MCF 10A (cell line): Measurements from ENCODE around the gene PSMG3. TPM values are rescaled to one million over a fixed set of nuclear protein-coding genes. Genes with fewer than 3 reads are reported as not detected.
"Not testable (repeated sequence)": the region's sequence is repeated elsewhere in the genome, so short reads cannot be mapped to it uniquely, and the experiment has no call there.

Source experiments
- BruUV-seq: library from RNA; stranded (reverse); fragments of 400-500 nt; replicated peaks from 2 replicates; lab custom pipeline; 2021; lab: Mats Ljungman, UMichigan
- CTCF ChIA-PET: fragments of 300-600 bp; sonication (Branson Sonifier 250); formaldehyde crosslinking; extraction: SDS; loops from one replicate; lab custom pipeline; 2021; ENCODE audit warnings: antibody characterized with exemption, inconsistent platforms; lab: Yijun Ruan, JAX
- POLR2A ChIA-PET: fragments of 300-600, 350-650 bp; sonication (Branson Sonifier 250); formaldehyde crosslinking; extraction: SDS; loops from one replicate; lab custom pipeline; 2020; ENCODE audit warnings: antibody characterized with exemption, inconsistent platforms; lab: Yijun Ruan, JAX
- DNase-seq: peaks from one replicate; pipeline ENCODE4 v3.0.0-alpha.2; 2018; ENCODE audit not compliant: unreplicated experiment
- H3K27ac Mint-ChIP-seq: one replicate; pipeline ENCODE4 v1.8.0; 2022; ENCODE audit warnings: mild to moderate bottlenecking, low read depth, mixed read lengths; ENCODE audit not compliant: unreplicated experiment
- H3K27me3 Mint-ChIP-seq: one replicate; pipeline ENCODE4 v1.8.0; 2022; ENCODE audit warnings: mixed read lengths; ENCODE audit not compliant: insufficient read depth, unreplicated experiment
- H3K36me3 Mint-ChIP-seq: one replicate; pipeline ENCODE4 v1.8.0; 2022; ENCODE audit warnings: mild to moderate bottlenecking, moderate library complexity, mixed read lengths; ENCODE audit not compliant: insufficient read depth, unreplicated experiment
- H3K4me1 Mint-ChIP-seq: one replicate; pipeline ENCODE4 v1.8.0; 2022; ENCODE audit warnings: mixed read lengths; ENCODE audit not compliant: insufficient read depth, unreplicated experiment
- H3K4me3 Mint-ChIP-seq: one replicate; pipeline ENCODE4 v1.8.0; 2022; ENCODE audit warnings: mild to moderate bottlenecking, moderate library complexity, mixed read lengths; ENCODE audit not compliant: unreplicated experiment
- H3K9me3 Mint-ChIP-seq: one replicate; pipeline ENCODE4 v1.8.0; 2022; ENCODE audit warnings: mixed read lengths; ENCODE audit not compliant: unreplicated experiment
- intact Hi-C: fragments of 100-400 bp; cut with micrococcal nuclease; formaldehyde crosslinking; loops from 2 replicates; pipeline ENCODE4 v1.14.1; 2022
- total RNA-seq: library from RNA; stranded (reverse); gene quantifications from 2 replicates; pipeline ENCODE4 v1.2.3, GENCODE V29; 2022
- TF ChIP-seq, protein P1 (sequence below): fragments of 200-600 bp; IDR thresholded peaks from one replicate; pipeline ENCODE4 v1.8.0; 2022; ENCODE audit warnings: antibody characterized with exemption, mild to moderate bottlenecking; ENCODE audit not compliant: unreplicated experiment

The PSMG3 gene
- total RNA-seq, 1 experiment from 2014 or later, result 42.1 TPM

GRCh38 chr7:1585142-1585981 lies 15.5 kb upstream of the PSMG3 start:
- TF ChIP-seq, protein P1, sequence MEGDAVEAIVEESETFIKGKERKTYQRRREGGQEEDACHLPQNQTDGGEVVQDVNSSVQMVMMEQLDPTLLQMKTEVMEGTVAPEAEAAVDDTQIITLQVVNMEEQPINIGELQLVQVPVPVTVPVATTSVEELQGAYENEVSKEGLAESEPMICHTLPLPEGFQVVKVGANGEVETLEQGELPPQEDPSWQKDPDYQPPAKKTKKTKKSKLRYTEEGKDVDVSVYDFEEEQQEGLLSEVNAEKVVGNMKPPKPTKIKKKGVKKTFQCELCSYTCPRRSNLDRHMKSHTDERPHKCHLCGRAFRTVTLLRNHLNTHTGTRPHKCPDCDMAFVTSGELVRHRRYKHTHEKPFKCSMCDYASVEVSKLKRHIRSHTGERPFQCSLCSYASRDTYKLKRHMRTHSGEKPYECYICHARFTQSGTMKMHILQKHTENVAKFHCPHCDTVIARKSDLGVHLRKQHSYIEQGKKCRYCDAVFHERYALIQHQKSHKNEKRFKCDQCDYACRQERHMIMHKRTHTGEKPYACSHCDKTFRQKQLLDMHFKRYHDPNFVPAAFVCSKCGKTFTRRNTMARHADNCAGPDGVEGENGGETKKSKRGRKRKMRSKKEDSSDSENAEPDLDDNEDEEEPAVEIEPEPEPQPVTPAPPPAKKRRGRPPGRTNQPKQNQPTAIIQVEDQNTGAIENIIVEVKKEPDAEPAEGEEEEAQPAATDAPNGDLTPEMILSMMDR, result no peak
- POLR2A ChIA-PET, result no interaction called here
- H3K36me3 Mint-ChIP-seq, result no peaks in the 10 kb centered on the region
- CTCF ChIA-PET, result interaction anchor here (0.6 kb wide), 1 partner anchor 610 kb away, joined by 4 read pairs; no protein-coding TSS in a partner anchor
- intact Hi-C loops, result no loop called here
- H3K27ac Mint-ChIP-seq, result no peak overlapping the region
- H3K9me3 Mint-ChIP-seq, result no peaks in the 10 kb centered on the region
- BruUV-seq, result no TSS peak
- DNase-seq, result no peak
- H3K27me3 Mint-ChIP-seq, result peaks cover 27% of the 10 kb centered on the region
- H3K4me1 Mint-ChIP-seq, result no peaks in the 10 kb centered on the region
- no peak overlapping the region for H3K4me3 Mint-ChIP-seq

- TF ChIP-seq, protein P1, result no peak
These were observed 14.9 kb upstream of the PSMG3 start for GRCh38 chr7:1584700-1585099.

GRCh38 chr7:1583241-1583930 lies 13.6 kb upstream of the PSMG3 start:
- peaks cover 23% of the 10 kb centered on the region for H3K27me3 Mint-ChIP-seq
- POLR2A ChIA-PET, H3K4me3 Mint-ChIP-seq, H3K27ac Mint-ChIP-seq, H3K36me3 Mint-ChIP-seq, H3K9me3 Mint-ChIP-seq, H3K4me1 Mint-ChIP-seq, BruUV-seq, DNase-seq, intact Hi-C loops: not testable (repeated sequence)
- CTCF ChIA-PET, result interaction anchor here (0.6 to 1.0 kb wide), 3 partner anchors 73 to 764 kb away, joined by 3 to 5 read pairs (median 4); no protein-coding TSS in a partner anchor

More at GRCh38 chr7:1584700-1585099, 14.9 kb upstream of the PSMG3 start:
- POLR2A ChIA-PET, result no interaction called here
- Mint-ChIP-seq H3K4me1 (peaks cover 5% of the 10 kb centered on the region), H3K27ac (no peak overlapping the region), H3K36me3 (no peaks in the 10 kb centered on the region), H3K27me3 (peaks cover 21% of the 10 kb centered on the region), H3K9me3 (no peaks in the 10 kb centered on the region), H3K4me3 (no peak overlapping the region)
- intact Hi-C loops, result no loop called here
- BruUV-seq, result no TSS peak
- DNase-seq, result no peak
- CTCF ChIA-PET, result no interaction called here

- ChIA-PET CTCF (interaction anchor here (0.8 to 1.2 kb wide), 3 partner anchors 30 to 767 kb away, joined by 3 read pairs; no protein-coding TSS in a partner anchor), POLR2A (no interaction called here)
- Mint-ChIP-seq H3K36me3 (no peaks in the 10 kb centered on the region), H3K4me1 (peaks cover 7% of the 10 kb centered on the region), H3K27ac (no peak overlapping the region), H3K4me3 (no peak overlapping the region), H3K9me3 (peaks cover 8% of the 10 kb centered on the region), H3K27me3 (peaks cover 11% of the 10 kb centered on the region)
- TF ChIP-seq, protein P1, result no peak
- DNase-seq, result no peak
- intact Hi-C loops, result no loop called here
- no TSS peak for BruUV-seq
These were observed 10.7 kb upstream of the PSMG3 start for GRCh38 chr7:1580422-1581030.
